GM21619 (cell line): ENCODE results near the gene MICAL3.
"Not testable (repeated sequence)": the region's sequence is repeated elsewhere in the genome, so short reads cannot be mapped to it uniquely, and the experiment has no call there.

Experiments used
- ATAC-seq: cut with Tn5 transposase; IDR thresholded peaks from one replicate; pipeline ENCODE4 v1.9.1; 2021; ENCODE audit not compliant: unreplicated experiment

The MICAL3 gene

DNA sequence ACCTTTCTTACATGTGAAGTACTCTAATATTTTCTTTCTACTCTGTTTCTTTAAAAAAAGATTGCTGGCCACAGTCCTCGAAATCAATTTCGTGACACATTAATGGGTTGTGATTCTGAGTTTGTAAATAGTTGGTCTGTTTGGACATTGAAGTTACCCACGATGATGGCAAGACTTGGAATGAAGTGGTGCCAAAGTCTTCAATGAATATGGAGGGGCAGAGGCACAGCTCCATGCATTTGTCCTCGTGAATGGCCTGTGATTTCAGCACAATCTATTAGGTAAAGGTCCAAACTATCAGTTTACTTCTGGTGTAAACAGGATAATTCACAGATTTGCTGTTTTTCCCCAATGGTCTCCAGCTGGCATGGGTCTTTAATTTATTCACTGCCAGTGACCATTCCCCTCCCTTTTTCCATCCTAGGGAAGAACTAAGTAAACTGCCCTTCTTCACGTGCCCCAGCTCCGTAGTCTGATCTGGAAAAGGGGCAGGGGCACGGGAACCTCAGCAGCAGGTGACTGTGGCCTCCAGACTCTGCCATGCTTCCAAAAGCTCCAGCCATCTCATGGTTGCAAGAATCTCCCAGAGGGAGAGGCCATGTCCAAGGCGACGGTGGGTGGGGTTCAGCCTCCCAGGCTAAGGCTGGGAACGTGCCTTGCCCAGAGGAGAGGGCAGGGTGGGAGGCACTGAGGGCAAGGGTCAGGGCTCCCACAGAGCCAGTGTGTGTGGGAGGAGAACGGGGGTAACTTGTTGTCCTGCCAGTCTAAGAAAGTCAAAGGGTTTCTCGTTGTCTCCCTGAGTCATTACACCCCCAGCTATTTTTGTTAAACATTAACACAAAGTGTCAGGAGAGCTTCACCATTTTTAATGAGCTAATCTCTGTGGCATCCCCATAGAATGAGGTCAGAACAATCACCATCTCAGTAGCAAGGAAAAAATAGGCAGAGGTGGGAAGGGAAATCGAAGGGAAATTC is 36.6 kb upstream of the MICAL3 start:
- ATAC-seq = no peak

DNA sequence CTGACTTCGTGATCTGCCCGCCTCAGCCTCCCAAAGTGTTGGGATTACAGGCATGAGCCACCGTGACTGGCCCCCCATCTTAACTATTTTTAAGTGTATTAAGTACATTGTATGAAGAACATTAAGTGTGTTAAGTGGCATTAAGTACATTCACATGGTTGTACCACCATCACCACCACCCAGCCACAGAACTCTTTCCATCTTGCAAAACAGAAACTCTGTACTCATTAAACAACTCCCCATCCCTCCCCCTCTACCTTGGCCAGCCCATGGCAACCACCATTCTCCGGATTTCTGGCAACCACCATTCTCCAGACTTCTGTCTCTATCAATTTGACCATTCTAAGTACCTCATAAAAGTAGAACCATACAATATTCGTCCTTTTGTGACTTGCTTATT is 35.6 kb upstream of the MICAL3 start:
- no peak for ATAC-seq

DNA sequence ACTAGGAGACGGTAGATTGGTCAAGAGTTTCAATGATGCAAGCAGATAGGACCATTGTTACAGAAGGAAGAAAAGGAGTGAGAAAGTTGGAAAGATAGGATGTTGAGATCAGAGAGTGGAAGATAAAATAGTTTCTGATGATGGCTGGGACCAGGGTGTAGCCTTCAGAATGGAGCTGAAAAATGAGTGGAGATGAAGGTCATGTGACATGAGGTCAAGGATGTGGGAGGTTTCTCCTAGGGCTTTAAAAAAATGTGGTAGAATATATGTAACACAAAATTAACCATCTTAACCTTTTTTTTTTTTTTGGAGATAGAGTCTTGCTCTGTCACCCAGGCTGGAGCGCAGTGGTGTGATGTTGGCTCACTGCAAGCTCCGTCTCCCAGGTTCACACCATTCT is 35.1 kb upstream of the MICAL3 start:
- no peak for ATAC-seq

DNA sequence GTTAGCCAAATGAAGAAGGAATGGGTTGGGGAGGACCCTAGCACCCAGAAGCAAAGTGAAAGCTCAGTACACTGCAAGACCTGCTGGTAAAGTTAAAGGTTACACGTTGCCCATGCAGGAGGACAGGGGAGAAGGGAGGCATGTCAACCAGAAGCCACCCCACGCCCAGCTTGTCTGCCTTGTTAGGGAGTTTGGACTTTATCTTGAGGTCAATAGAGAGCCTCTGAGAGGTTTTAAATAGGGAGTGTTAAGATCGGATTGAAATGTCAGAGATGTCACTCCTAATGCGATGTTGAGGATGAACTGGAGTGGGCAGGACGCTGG is 34.7 kb upstream of the MICAL3 start:
- no peak for ATAC-seq

DNA sequence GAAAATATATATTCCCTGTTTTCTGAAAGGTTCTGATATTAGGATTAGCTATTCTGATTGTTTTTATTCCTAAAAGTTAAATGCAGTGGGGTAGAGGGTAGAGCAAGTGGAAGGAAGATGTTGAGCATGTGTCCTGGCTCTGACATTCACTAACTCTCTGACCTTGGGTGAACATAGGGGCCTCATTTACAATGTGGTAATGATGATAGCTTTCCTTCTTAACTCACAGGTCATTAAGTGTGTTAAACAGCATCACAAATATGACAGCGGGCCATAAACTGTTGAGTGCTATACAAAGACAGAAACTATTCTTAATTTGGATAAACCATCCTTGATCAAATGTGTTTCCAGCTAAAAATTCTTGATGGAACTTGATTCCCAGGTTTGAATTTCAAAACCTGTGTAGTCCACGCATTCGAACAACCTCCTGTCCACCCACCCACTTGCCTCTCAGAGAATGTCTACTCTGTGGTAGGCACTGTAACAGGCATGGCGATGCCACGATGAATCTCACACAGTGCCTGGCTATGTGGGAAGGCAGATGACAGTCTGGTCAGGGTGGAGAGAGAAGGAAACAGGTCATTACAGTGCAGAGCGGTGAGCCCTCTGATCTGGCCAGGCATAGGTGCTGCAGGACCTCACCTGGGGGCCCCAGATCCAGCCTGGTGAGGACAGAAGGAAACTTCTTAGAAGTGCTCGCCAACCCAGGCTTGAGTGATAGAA is 34.2 kb upstream of the MICAL3 start:
- no peak for ATAC-seq

DNA sequence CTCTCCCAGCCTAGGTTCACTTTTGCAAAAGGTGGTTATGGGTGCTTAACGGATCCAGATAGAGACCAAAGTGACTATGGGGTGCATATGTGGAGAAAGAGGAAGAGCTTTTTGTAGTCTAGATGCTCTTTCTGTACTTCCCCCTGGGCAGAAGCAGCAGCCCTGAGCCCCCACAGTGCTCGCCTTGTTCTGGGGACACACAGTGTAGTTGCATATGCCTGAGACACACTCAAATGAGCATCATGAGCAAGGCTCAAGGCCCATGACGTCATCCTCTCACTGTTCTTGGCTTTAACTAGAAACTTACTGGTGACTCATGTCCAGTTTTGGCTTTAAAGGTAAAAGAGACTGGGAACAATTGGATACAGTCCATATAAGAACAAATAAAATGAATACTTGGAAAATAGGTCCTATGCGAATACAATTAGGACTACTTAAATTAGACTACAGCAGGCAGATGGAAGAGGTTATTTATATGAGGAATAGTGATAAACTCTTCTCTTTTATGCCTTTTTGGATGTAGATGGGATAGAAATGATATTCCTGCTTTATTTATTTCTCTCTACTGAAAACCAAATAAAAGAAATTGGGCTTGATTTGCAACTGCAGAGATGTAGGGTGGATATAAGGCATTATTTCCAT is 33.3 kb upstream of the MICAL3 start:
- peak; percentile 43 for ATAC-seq

DNA sequence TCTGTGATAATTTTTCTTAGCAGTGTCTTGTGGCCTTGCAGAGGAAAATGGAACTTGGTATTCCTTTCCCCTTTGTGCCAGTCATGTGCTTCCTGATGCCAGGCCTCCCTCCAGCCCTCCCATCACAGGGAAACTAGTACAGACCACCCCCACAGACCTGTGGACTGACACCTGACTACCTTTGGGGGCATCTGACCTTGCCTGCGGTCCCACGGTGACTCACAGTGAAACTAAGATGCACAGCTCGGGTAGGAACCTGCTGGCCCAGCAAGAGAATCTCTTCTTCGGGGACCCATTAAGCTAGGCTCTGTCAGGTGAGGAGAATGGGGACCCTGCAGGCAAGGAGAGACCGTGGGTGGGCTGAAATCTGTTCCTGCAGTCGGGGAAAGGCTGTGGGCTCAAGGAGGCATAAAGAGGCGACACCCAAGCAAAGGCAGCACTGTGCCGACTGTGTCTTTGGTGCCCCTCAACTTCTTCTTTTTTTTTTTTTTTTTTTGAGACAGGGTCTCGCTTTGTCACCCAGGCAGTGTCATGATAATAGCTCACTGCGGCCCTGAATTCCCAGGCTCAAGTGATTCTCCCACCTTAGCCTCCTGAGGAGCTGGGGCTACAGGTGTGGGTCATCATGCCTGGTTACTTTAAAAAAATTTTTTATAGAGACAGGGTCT is 32.6 kb upstream of the MICAL3 start:
- ATAC-seq = peak; percentile 59

DNA sequence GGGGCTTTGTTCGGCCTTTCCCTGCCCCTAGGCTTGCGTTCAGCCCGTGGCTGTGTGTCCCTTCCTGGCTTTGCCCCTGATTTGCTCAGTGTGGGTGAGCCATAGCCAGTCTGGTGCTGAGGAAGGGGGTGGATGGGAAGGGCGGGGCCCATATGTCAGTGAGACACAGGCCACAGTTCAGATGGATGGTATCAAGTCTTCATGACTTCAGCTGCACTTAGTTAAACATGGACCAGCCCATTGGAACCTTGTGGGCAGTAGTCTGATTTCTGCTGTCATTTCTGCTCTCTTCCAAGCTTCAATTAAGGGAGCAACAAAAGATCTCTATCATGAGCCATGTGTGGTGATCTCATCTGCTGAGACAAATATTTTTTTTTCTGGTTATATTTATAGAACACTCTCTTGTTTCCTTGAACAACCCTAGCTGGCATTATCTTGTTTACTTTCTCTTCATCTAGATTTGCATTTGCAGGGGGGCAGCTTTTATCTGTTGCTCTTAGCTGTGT is 31.9 kb upstream of the MICAL3 start:
- no peak for ATAC-seq

DNA sequence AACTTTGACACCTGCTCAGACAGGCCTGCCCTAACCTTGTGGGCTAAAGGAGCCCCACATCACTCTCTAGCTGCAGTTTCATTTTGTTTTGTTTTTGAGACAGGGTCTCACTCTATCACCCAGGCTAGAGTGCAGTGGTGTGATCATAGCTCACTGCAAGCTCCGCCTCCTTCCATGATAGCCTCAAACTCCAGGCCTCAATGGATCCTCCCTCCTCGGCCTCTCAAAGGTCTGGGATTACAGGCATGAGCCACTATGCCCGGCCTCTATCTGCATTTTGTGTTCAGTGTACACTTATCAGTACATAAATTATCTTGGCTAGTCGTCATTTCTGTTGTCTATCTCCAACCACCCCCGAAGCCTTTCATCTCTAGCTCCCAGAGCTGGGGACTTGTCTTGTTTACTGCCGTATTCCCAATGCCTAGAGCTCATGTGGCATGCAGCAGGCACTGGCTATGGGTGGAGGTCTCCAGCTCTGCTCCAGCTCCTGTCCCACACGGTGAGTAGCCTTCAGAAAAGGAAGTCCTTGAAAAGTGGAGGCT is 31.3 kb upstream of the MICAL3 start:
- no peak for ATAC-seq

DNA sequence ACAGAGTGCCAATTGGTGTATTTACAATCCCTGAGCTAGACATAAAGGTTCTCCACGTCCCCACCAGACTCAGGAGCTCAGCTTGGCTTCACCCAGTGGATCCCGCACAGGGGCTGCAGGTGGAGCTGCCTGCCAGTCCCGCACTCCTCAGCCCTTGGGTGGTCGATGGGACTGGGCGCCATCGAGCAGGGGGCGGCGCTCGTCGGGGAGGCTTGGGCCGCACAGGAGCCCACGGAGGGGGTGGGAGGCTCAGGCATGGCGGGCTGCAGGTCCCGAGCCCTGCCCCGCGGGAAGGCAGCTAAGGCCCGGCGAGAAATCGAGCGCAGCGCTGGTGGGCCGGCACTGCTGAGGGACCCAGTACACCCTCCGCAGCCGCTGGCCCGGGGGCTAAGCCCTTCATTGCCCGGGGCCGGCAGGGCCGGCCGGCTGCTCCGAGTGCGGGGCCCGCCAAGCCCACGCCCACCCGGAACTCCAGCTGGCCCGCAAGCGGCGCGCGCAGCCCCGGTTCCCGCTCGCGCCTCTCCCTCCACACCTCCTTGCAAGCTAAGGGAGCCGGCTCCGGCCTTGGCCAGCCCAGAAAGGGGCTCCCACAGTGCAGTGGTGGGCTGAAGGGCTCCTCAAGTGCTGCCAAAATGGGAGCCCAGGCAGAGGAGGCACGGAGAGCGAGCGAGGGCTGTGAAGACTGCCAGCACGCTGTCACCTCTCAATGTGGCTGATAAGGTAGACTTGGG is 29.0 kb upstream of the MICAL3 start:
- ATAC-seq = not testable (repeated sequence)

DNA sequence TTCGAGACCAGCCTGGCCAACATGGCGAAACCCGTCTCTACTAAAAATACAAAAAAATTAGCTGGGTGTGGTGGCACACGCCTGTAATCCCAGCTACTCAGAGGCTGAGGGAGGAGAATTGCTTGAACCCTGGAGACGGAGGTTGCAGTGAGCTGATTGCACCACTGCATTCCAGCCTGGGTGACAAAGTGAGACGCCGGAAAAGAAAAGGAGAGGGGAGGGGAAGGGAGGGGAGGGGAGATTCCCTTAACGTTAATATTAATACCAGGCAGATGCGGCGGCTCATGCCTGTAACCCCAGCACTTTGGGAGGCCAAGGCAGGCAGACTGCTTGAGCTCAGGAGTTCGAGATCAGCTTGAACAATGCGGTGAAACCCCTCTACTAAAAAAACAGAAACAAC is 26.8 kb upstream of the MICAL3 start:
- not testable (repeated sequence) for ATAC-seq

DNA sequence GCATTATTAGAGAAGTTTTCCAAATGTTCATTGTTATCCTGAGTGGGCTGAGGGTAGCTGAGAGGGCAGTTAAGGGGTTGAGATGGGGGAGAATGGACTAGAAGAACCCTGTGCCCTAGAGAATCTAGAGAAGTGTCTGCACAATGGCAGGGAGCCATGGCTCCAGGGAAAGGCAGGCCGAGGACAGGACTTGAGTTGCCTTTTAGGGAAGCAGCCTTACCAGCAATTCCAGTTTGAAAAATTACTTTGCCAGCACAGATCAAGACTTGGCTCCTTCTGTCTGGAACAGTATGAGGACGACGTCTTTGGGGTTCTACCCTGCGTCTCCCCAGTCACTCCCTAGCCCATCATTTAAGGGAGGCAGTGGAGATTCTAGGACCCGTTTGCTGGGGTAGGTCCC is 25.7 kb upstream of the MICAL3 start:
- no peak for ATAC-seq

DNA sequence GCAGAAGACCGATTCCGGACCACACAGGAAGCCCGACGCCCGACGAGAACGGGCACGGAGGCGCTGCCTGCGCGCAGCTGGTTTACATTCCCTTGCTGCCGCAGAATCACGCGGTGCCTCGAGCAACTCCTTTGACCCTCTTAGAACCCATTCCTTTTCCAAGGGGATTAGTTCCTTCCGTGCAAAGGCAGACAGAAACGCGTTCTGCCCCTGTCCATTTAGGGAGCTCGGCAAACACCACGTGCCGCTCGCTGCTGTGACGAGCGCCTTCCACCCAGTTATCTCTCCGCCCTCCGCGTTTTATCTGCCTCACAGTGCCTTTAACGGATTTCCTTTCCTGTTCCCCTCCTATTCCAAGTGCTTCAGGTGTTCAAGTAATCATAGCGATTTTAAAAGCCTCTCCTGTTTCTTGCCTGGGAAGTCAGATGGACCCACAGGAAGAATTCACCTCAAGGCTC is 24.1 kb upstream of the MICAL3 start:
- no peak for ATAC-seq

DNA sequence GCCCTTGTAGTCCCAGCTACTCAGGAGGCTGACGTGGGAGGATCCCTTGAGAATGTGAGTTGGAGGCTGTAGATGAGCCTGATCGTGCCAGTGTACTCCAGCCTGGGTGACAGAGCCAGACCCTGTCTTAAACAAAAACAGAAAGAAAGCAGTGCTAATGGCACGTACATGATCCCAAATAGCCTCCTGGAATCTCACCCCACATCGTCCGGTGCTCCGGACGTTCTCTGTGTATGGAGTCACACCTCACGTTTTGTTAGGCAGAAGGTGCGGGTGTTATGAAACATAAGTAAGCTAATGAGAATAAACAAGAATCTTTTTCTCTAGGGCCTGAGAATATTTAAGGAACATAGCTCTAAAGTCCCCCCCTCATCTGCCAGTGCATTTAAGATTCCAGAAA is 23.7 kb upstream of the MICAL3 start:
- ATAC-seq = no peak

DNA sequence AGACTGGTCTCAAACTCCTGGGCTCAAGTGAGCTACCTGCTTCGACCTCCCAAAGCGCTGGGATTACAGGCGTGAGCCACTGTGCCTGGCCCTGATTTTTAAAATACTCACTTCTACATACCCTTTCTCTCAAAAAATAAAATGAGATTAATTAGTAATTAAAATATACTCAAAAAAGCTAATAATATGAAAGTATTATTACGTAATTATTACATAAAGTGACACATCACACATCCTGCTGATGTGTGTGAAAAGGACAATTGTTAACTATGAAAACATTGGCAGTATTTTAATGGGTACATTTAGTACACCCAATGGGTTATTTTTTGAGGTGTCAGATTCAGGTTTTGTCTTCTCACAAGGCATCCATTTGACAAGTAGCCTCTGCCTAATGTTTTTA is 21.4 kb upstream of the MICAL3 start:
- no peak for ATAC-seq

DNA sequence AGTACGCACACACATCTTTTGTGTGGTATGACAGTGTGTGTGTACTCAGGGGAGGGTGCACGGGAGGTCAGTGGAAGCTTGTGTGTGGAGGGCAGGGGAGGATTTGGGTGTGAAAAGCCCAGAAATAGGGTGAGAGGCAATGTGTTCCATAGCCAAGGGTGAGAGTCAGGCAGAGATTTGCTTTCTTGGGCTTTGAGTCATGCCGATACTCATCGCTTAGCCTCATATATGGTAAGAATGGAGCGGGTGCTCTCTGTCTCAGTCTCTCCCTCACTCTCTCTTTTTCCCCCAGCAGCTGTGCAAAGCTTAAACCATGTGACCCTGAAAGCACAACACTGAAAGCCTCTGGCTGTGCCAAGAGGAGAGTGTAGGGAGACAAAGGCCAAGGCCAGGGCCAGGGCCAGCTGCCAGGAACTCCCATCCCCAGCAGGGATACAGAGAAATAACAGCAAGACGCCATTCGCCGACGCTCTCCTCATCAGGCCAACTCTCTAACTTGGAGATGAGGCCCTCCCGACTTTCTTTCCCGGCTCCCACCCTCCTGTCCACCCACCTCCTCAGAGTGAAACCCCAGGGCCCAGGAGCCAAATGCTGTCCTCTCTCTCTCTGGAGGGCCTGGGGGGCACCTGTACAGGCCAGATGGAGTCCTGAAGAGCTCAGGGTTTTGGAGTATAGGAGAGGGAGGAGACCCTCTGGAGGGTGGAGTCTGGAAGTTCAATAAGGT is 20.3 kb upstream of the MICAL3 start:
- no peak for ATAC-seq

DNA sequence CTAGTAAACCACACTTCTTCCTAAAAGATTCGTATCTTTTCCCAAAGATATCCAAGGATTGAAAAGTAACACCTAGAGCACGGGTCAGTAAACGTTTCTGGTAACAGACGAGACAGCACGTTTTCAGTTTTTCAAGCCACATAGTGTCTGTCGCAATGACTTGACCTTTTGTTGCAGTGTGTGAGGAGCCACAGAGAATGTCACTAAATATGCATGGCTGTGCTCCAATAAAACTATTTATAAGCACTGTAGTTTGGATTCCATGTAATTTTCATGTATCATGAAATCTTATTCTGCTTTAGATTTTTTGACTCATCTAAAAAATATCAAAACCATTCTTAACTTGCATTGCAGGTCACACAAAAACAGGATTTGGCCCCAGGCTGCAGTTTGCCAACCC is 18.3 kb upstream of the MICAL3 start:
- ATAC-seq = no peak

DNA sequence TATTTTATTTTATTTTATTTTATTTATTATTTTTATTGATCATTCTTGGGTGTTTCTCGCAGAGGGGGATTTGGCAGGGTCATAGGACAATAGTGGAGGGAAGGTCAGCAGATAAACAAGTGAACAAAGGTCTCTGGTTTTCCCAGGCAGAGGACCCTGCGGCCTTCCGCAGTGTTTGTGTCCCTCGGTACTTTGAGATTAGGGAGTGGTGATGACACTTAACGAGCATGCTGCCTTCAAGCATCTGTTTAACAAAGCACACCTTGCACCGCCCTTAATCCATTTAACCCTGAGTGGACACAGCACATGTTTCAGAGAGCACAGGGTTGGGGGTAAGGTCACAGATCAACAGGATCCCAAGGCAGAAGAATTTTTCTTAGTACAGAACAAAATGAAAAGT is 16.5 kb upstream of the MICAL3 start:
- ATAC-seq = not testable (repeated sequence)

DNA sequence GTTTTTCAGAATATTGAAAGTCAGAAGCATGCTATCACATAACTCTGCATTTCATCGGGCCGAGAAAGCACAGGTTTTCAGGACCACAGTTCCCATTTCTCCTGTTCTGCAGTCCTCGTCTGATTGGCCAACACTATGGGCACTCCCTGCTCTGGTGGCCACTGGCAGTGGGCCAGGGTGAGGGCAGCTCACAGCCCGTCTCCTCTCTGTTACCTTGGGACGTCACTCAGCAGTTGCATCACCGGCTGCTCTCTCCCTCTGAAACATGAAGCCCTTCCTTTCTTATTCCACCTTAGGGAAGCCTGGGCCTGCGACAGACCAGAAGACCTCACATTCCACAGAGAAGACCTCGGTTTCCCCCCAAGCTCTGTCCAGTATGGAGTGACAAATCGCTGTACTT is 11.4 kb upstream of the MICAL3 start:
- ATAC-seq = no peak
